Measurements from ENCODE around the gene ZBTB16. TPM values are rescaled to one million over a fixed set of nuclear protein-coding genes. Genes with fewer than 3 reads are reported as not detected.

Gene ZBTB16
- total RNA-seq, 1 experiment from 2014 or later, result 0.44 TPM

- ChIA-PET CTCF (no interaction called here), POLR2A (ENCODE audit: unreplicated experiment) (no interaction called here)
- no peaks in the 10 kb centered on the region for H3K9me3 ChIP-seq (ENCODE audit: insufficient read depth, low read depth)
- H3K4me1 ChIP-seq (replicated peaks; ENCODE audit: insufficient read depth), result no peaks in the 10 kb centered on the region
- intact Hi-C loops (cut with micrococcal nuclease; ENCODE audit: unreplicated experiment), result no loop called here
- DNase-seq, result no peak
- H3K27me3 ChIP-seq (ENCODE audit: insufficient read depth, low read depth), result peaks cover 8% of the 10 kb centered on the region; the same call in 1 of the 2 replicates
- no peak overlapping the region for H3K4me2 ChIP-seq
- H3K79me2 ChIP-seq (ENCODE audit: low read depth), result no peaks in the 10 kb centered on the region
- no peaks in the 10 kb centered on the region for H3K36me3 ChIP-seq (ENCODE audit: low read depth)
- no peak overlapping the region for H3K4me3 ChIP-seq
- no peaks in the 10 kb centered on the region for H3K9me2 ChIP-seq (ENCODE audit: insufficient read depth)
- no peak overlapping the region for H2AFZ ChIP-seq
- no TSS peak for BruUV-seq (replicated peaks)
- no peak for TF ChIP-seq CTCF (conservative IDR thresholded peaks at IDR 0.05)
- no peak for TF ChIP-seq EZH2 (IDR thresholded peaks at IDR 0.05; ENCODE audit: low read depth)
- H4K20me1 ChIP-seq (ENCODE audit: insufficient read depth), result no peaks in the 10 kb centered on the region
- no peak overlapping the region for H3K27ac ChIP-seq
- no peaks in the 10 kb centered on the region for H3F3A ChIP-seq (ENCODE audit: insufficient read depth, low read depth)
These were observed 228.6 kb downstream of the ZBTB16 start for GRCh38 chr11:114288136-114288535.

- H3K4me1 ChIP-seq (replicated peaks; ENCODE audit: insufficient read depth), result peaks cover 1% of the 10 kb centered on the region; the same call in 1 of the 2 replicates
These were observed 230.3 kb downstream of the ZBTB16 start for GRCh38 chr11:114289779-114290178.

GRCh38 chr11:114290503-114291235 lies 231.2 kb downstream of the ZBTB16 start:
- intact Hi-C loops (cut with micrococcal nuclease; ENCODE audit: unreplicated experiment), result no loop called here
- ChIA-PET CTCF (interaction anchor here (0.6 kb wide), 1 partner anchor 9 kb away, joined by 3 read pairs; no protein-coding TSS in a partner anchor), POLR2A (ENCODE audit: unreplicated experiment) (no interaction called here)
- BruUV-seq (replicated peaks), result no TSS peak
- H3K9me3 ChIP-seq (ENCODE audit: insufficient read depth, low read depth), result no peaks in the 10 kb centered on the region
- no peak overlapping the region for H3K27ac ChIP-seq
- H3F3A ChIP-seq (ENCODE audit: insufficient read depth, low read depth), result no peaks in the 10 kb centered on the region
- TF ChIP-seq EZH2 (IDR thresholded peaks at IDR 0.05; ENCODE audit: low read depth) (no peak), CTCF (conservative IDR thresholded peaks at IDR 0.05) (no peak)
- H4K20me1 ChIP-seq (ENCODE audit: insufficient read depth), result no peaks in the 10 kb centered on the region
- no peaks in the 10 kb centered on the region for H3K36me3 ChIP-seq (ENCODE audit: low read depth)
- no peak overlapping the region for H2AFZ ChIP-seq
- peaks cover 5% of the 10 kb centered on the region; the same call in 1 of the 2 replicates for H3K4me1 ChIP-seq (replicated peaks; ENCODE audit: insufficient read depth)
- no peaks in the 10 kb centered on the region for H3K79me2 ChIP-seq (ENCODE audit: low read depth)
- no peak for DNase-seq
- H3K27me3 ChIP-seq (ENCODE audit: insufficient read depth, low read depth), result peaks cover 8% of the 10 kb centered on the region; the same call in 1 of the 2 replicates
- H3K4me3 ChIP-seq, result no peak overlapping the region
- no peak overlapping the region for H3K4me2 ChIP-seq
- H3K9me2 ChIP-seq (ENCODE audit: insufficient read depth), result no peaks in the 10 kb centered on the region

More at GRCh38 chr11:114289779-114290178, 230.3 kb downstream of the ZBTB16 start:
- peaks cover 8% of the 10 kb centered on the region; the same call in 1 of the 2 replicates for H3K27me3 ChIP-seq (ENCODE audit: insufficient read depth, low read depth)
- no peak overlapping the region for H3K27ac ChIP-seq
- H4K20me1 ChIP-seq (ENCODE audit: insufficient read depth), result no peaks in the 10 kb centered on the region
- DNase-seq, result no peak
- no peaks in the 10 kb centered on the region for H3K9me3 ChIP-seq (ENCODE audit: insufficient read depth, low read depth)
- no TSS peak for BruUV-seq (replicated peaks)
- no peaks in the 10 kb centered on the region for H3K9me2 ChIP-seq (ENCODE audit: insufficient read depth)
- ChIA-PET POLR2A (ENCODE audit: unreplicated experiment) (no interaction called here), CTCF (interaction anchor here (0.6 kb wide), 1 partner anchor 9 kb away, joined by 3 read pairs; no protein-coding TSS in a partner anchor)
- no peak overlapping the region for H2AFZ ChIP-seq
- no peaks in the 10 kb centered on the region for H3F3A ChIP-seq (ENCODE audit: insufficient read depth, low read depth)
- intact Hi-C loops (cut with micrococcal nuclease; ENCODE audit: unreplicated experiment), result no loop called here
- H3K79me2 ChIP-seq (ENCODE audit: low read depth), result no peaks in the 10 kb centered on the region
- H3K4me2 ChIP-seq, result no peak overlapping the region
- TF ChIP-seq CTCF (conservative IDR thresholded peaks at IDR 0.05) (no peak), EZH2 (IDR thresholded peaks at IDR 0.05; ENCODE audit: low read depth) (no peak)
- no peaks in the 10 kb centered on the region for H3K36me3 ChIP-seq (ENCODE audit: low read depth)
- no peak overlapping the region for H3K4me3 ChIP-seq
